H9 (cell line): ENCODE data around the gene CEMIP. TPM values are rescaled to one million over a fixed set of nuclear protein-coding genes. Genes with fewer than 3 reads are reported as not detected.

Experiments
- DNase-seq: peaks from one replicate; pipeline ENCODE4 v3.0.0-alpha.2; 2017
- H2AFZ ChIP-seq: one replicate; pipeline ENCODE4 v1.6.1; 2013; ENCODE audit warnings: mild to moderate bottlenecking, low read length, control low read depth, moderate library complexity
- H2AK5ac ChIP-seq: 2 replicates; pipeline ENCODE4 v1.6.1; 2013; ENCODE audit warnings: low read length, control low read depth, mixed read lengths; ENCODE audit not compliant: insufficient read length
- H2BK120ac ChIP-seq: one replicate; pipeline ENCODE4 v1.6.1; 2013; ENCODE audit warnings: low read depth, mild to moderate bottlenecking, low read length, control low read depth, inconsistent platforms; ENCODE audit not compliant: poor library complexity, severe bottlenecking
- H2BK12ac ChIP-seq: 2 replicates; pipeline ENCODE4 v1.6.1; 2013; ENCODE audit warnings: low read length, control low read depth, mixed read lengths, low read depth; ENCODE audit not compliant: insufficient read length
- H2BK15ac ChIP-seq: 2 replicates; pipeline ENCODE4 v1.6.1; 2013; ENCODE audit warnings: low read depth, low read length, control low read depth
- H2BK20ac ChIP-seq: one replicate; pipeline ENCODE4 v1.6.1; 2013; ENCODE audit warnings: low read depth, mild to moderate bottlenecking, low read length, control low read depth, inconsistent platforms; ENCODE audit not compliant: poor library complexity, severe bottlenecking
- H2BK5ac ChIP-seq: 2 replicates; pipeline ENCODE4 v1.6.1; 2013; ENCODE audit warnings: low read length, control low read depth, mixed read lengths; ENCODE audit not compliant: insufficient read length
- H3K14ac ChIP-seq: 2 replicates; pipeline ENCODE4 v1.6.1; 2013; ENCODE audit warnings: low read length, control low read depth; ENCODE audit not compliant: insufficient read depth
- H3K18ac ChIP-seq: 2 replicates; pipeline ENCODE4 v1.6.1; 2013; ENCODE audit warnings: low read depth, mild to moderate bottlenecking, mixed read lengths, low read length, control low read depth; ENCODE audit not compliant: insufficient read length
- H3K23ac ChIP-seq: 2 replicates; pipeline ENCODE4 v1.6.1; 2013; ENCODE audit warnings: low read length, control low read depth, mixed read lengths, low read depth; ENCODE audit not compliant: insufficient read length
- H3K23me2 ChIP-seq: 2 replicates; pipeline ENCODE4 v1.6.1; 2013; ENCODE audit warnings: low read depth, mild to moderate bottlenecking, mixed read lengths, low read length, control low read depth; ENCODE audit not compliant: insufficient read length, poor library complexity, severe bottlenecking
- H3K27ac ChIP-seq: 2 replicates; pipeline ENCODE4 v1.5.1; 2013; ENCODE audit warnings: low read length, control low read depth, mixed read lengths, low read depth; ENCODE audit not compliant: insufficient read length
- H3K27me3 ChIP-seq: 2 replicates; pipeline ENCODE4 v1.6.1; 2013; ENCODE audit warnings: low read length, control low read depth, inconsistent platforms; ENCODE audit not compliant: insufficient read depth
- H3K4ac ChIP-seq: 2 replicates; pipeline ENCODE4 v1.6.1; 2013; ENCODE audit warnings: low read depth, mild to moderate bottlenecking, control low read depth, inconsistent platforms, low read length, moderate library complexity
- H3K4me1 ChIP-seq: 2 replicates; pipeline ENCODE4 v1.6.1; 2013; ENCODE audit warnings: low read length, control low read depth, inconsistent platforms; ENCODE audit not compliant: insufficient read depth
- H3K4me2 ChIP-seq: 2 replicates; pipeline ENCODE4 v1.6.1; 2013; ENCODE audit warnings: low read length, control low read depth, mixed read lengths; ENCODE audit not compliant: insufficient read length, insufficient read depth
- H3K56ac ChIP-seq: 2 replicates; pipeline ENCODE4 v1.6.1; 2013; ENCODE audit warnings: low read depth, mild to moderate bottlenecking, mixed read lengths, low read length, control low read depth; ENCODE audit not compliant: insufficient read length
- H3K79me1 ChIP-seq: 2 replicates; pipeline ENCODE4 v1.6.1; 2013; ENCODE audit warnings: low read depth, mild to moderate bottlenecking, moderate library complexity, low read length, control low read depth, inconsistent platforms; ENCODE audit not compliant: insufficient read depth, poor library complexity, severe bottlenecking
- H3K79me2 ChIP-seq: 2 replicates; pipeline ENCODE4 v1.6.1; 2013; ENCODE audit warnings: low read length, control low read depth, inconsistent platforms; ENCODE audit not compliant: insufficient read depth
- H3K9ac ChIP-seq: 2 replicates; pipeline ENCODE4 v1.6.1; 2013; ENCODE audit warnings: low read length, control low read depth, mixed read lengths; ENCODE audit not compliant: insufficient read length; ENCODE audit errors: extremely low read depth
- H3K9me3 ChIP-seq: one replicate; pipeline ENCODE4 v1.6.1; 2013; ENCODE audit warnings: low read depth, low read length, inconsistent platforms; ENCODE audit not compliant: control insufficient read depth
- H3T11ph ChIP-seq: one replicate; pipeline ENCODE4 v1.6.1; 2013; ENCODE audit warnings: mild to moderate bottlenecking, low read length, control low read depth, inconsistent platforms
- H4K20me1 ChIP-seq: one replicate; pipeline ENCODE4 v1.6.1; 2013; ENCODE audit not compliant: control insufficient read depth, insufficient read length, insufficient read depth
- H4K5ac ChIP-seq: 2 replicates; pipeline ENCODE4 v1.6.1; 2013; ENCODE audit warnings: low read depth, mild to moderate bottlenecking, mixed read lengths, low read length, control low read depth; ENCODE audit not compliant: insufficient read length
- H4K8ac ChIP-seq: replicated peaks from 2 replicates; pipeline ENCODE4 v1.6.1; 2013; ENCODE audit warnings: low read length, control low read depth, mixed read lengths, low read depth; ENCODE audit not compliant: insufficient read length
- H4K91ac ChIP-seq: 2 replicates; pipeline ENCODE4 v1.6.1; 2013; ENCODE audit warnings: low read depth, mild to moderate bottlenecking, moderate library complexity, mixed read lengths, low read length, control low read depth; ENCODE audit not compliant: insufficient read length
- H3K27ac Mint-ChIP-seq, 3 experiments: 2 replicates in 2 of 3; 3 replicates in 1 of 3; pipeline ENCODE4 v1.8.0; 2020 to 2021; ENCODE audit warnings: mixed read lengths in 3 of 3, mild to moderate bottlenecking in 1 of 3, moderate library complexity in 1 of 3
- H3K27me3 Mint-ChIP-seq: 2 replicates; pipeline ENCODE4 v1.8.0; 2021; ENCODE audit warnings: low read depth, mild to moderate bottlenecking, moderate library complexity, mixed read lengths
- H3K36me3 Mint-ChIP-seq, 3 experiments: 2 replicates in 2 of 3; 3 replicates in 1 of 3; pipeline ENCODE4 v1.8.0; 2020 to 2021; ENCODE audit warnings: low read depth in 3 of 3, mixed read lengths in 3 of 3; ENCODE audit not compliant: insufficient read depth in 1 of 3
- H3K4me1 Mint-ChIP-seq, 2 experiments: 2 replicates each; pipeline ENCODE4 v1.8.0; 2020; ENCODE audit warnings: mixed read lengths in 2 of 2
- H3K4me3 Mint-ChIP-seq, 2 experiments: 2 replicates in 1 of 2; 3 replicates in 1 of 2; pipeline ENCODE4 v1.8.0; 2020 to 2021; ENCODE audit warnings: mild to moderate bottlenecking in 2 of 2, mixed read lengths in 2 of 2, moderate library complexity in 1 of 2
- H3K9me3 Mint-ChIP-seq, 2 experiments: 2 replicates in 1 of 2; 3 replicates in 1 of 2; pipeline ENCODE4 v1.8.0; 2020; ENCODE audit warnings: mild to moderate bottlenecking in 2 of 2, mixed read lengths in 2 of 2, moderate library complexity in 1 of 2
- CTCF ChIP-seq: fragments of 200-600 bp; sonication (generic); conservative IDR thresholded peaks from 3 replicates; pipeline ENCODE4 v1.8.0; 2021; ENCODE audit warnings: antibody characterized with exemption, mild to moderate bottlenecking
- WGBS: extraction: QIAGEN DNeasy Blood & Tissue Kit; methylation state at CpG from one replicate; pipeline ENCODE4 v1.1.7; 2013; ENCODE audit warnings: missing lambda C conversion rate, low lambda C conversion rate, mixed read lengths; ENCODE audit not compliant: insufficient read length; ENCODE audit errors: extremely low coverage; 5-methylcytosine and 5-hydroxymethylcytosine counted together
- total RNA-seq: library from RNA; stranded (reverse); gene quantifications from 2 replicates; pipeline ENCODE4 v1.2.1, GENCODE V29; 2021

Gene CEMIP
- total RNA-seq, 1 experiment from 2014 or later, result 0.09 TPM

DNA sequence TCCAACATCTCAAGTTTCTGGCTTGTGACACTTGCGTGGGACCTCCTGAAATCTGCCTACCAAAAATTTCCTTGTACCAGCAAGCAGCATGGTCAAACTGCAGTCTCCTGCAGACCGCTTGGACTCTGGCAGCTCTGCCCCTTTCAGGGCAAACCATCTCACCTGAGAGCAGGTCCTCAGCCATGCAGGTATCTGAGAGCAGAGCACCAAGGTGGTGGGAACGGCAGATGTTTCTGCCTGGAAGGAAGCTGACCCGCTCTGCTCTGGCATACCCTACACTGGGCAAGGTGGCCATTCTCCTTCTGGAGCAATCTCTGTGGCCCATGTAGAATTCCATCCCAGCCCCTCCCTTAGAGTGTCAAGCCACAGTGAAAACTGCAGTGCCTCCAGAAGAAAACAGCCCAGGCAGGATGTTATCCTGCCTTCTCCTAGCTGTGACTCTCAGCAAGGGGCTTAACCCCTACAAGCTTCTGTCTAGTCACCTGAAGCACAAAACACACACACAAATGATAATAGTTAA is 188.9 kb downstream of the CEMIP start:
- Histone ChIP-seq H2AFZ (no peak overlapping the region), H3K27ac (no peak overlapping the region), H3K79me1 (no peaks in the 10 kb centered on the region), H4K20me1 (no peaks in the 10 kb centered on the region), H3K56ac (no peak overlapping the region), H2BK20ac (no peak overlapping the region), H3K9me3 (no peaks in the 10 kb centered on the region), H2BK120ac (no peak overlapping the region), H2BK12ac (peak overlapping the region; percentile 25), H3K23me2 (no peaks in the 10 kb centered on the region), H3K4me2 (no peak overlapping the region), H2BK5ac (no peak overlapping the region), H3K23ac (no peak overlapping the region), H2AK5ac (no peak overlapping the region), H3K79me2 (no peaks in the 10 kb centered on the region), H4K8ac (no peak overlapping the region), H4K5ac (no peak overlapping the region), H3K4ac (no peak overlapping the region), H3K9ac (no peak overlapping the region), H3K18ac (no peak overlapping the region), H3K14ac (no peak overlapping the region), H3K4me1 (peaks cover 17% of the 10 kb centered on the region), H2BK15ac (no peak overlapping the region), H3T11ph (no peak overlapping the region), H4K91ac (no peak overlapping the region), H3K27me3 (no peaks in the 10 kb centered on the region)
- Mint-ChIP-seq H3K9me3 (peaks cover 10 to 16% of the 10 kb centered on the region in 2 experiments), H3K27me3 (no peaks in the 10 kb centered on the region; the same call in 1 of the 2 replicates), H3K36me3 (peaks cover 22 to 42% (median 39%) of the 10 kb centered on the region in 3 experiments), H3K27ac (peak overlapping the region in 2 of 3 experiments; percentile 87 to 96; a peak in 6 of 7 replicates), H3K4me1 (peaks cover 47 to 49% of the 10 kb centered on the region in 2 experiments), H3K4me3 (peak overlapping the region in 1 of 2 experiments; percentile 14; a peak in 2 of 5 replicates)
- TF ChIP-seq CTCF, result no peak
- no peak for DNase-seq
- no CpG with 5 or more reads among the region's 4 CpGs for WGBS
